Fibroblast of skin of left biceps (primary cell): ENCODE results near the gene IGHMBP2.

Source experiments
- DNase-seq, 2 experiments: peaks; one replicate each; pipeline ENCODE4 v3.0.0-alpha.2; 2013; ENCODE audit warnings: low read depth in 2 of 2

Gene IGHMBP2

DNA sequence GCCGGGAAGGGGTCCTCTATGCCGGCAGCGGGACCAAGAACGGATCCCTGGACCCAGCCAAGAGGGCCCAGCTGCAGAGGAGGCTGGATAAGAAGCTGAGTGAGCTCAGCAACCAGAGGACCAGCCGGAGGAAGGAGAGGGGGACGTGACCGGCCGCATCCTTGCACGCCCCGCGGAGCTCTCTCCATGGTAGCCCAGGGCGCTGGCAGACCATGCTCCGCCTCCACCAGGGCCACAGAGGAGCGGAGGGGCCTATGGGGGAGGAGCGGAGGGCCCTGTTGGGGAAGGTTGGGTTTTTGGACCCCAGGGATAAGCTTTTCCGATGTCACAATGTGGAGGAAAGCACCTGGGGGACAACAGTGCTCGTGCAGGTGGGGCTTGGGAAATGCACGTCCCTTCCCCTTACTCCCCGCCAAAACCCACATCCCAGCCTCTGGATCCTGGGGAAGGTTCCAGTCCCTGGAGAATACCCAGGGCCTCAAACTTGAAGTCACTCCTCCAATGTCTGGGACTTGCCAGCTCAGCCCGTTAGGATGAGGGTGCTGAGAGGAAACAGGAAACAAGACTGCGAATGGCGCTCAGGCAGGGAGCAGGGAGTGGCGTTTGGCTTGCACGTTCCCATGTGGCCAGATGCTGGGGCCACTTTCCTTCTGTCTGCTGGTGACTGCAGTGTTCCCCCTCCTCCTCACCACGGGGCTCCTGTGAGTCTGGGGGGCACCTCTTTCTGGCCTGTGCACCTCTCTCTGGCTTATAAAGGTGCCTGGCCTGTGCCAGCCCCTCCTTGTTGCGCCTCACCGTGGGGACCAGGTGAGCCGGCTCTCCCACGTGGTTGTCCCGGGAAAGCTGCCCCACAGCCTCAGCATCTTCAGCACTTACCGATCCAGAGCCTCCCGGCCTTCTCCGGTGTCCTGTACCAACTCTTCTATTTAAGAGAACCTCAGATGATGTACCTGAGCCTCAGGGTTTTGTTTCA lies 36.2 kb downstream of the IGHMBP2 start:
- DNase-seq: no peak

DNA sequence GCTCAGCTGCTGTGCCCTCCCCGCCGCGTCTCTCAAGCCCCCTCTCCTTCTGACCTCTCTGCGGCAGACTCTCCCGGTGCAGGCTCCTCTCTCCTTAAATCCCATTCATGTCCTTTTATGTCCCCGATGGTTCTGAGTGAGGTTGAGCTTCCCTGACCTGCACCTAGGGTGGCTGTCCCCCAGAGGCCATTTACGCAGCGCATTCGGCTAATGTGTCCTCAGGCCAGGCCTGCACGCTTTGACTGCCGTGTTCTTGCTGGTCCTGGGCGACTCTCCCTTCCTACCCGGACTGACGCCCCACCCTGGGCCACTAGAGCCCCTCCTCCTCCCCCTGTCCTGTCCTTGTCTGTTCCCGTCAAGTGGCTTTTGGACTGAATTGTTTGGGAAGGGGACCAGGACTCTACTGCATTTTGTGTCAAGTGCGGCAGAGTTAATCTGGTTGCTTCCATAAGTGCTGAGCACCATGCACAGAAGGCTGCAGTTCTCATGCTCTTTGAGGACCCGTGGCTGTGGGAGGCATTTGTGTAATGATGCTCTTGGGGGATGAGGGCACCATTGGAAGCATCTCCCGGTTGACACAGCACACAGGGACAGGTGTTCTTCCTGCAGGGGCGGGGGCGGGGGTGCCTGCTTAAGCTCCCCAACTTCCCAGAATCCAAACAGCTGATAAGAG lies 37.1 kb downstream of the IGHMBP2 start:
- no peak for DNase-seq

DNA sequence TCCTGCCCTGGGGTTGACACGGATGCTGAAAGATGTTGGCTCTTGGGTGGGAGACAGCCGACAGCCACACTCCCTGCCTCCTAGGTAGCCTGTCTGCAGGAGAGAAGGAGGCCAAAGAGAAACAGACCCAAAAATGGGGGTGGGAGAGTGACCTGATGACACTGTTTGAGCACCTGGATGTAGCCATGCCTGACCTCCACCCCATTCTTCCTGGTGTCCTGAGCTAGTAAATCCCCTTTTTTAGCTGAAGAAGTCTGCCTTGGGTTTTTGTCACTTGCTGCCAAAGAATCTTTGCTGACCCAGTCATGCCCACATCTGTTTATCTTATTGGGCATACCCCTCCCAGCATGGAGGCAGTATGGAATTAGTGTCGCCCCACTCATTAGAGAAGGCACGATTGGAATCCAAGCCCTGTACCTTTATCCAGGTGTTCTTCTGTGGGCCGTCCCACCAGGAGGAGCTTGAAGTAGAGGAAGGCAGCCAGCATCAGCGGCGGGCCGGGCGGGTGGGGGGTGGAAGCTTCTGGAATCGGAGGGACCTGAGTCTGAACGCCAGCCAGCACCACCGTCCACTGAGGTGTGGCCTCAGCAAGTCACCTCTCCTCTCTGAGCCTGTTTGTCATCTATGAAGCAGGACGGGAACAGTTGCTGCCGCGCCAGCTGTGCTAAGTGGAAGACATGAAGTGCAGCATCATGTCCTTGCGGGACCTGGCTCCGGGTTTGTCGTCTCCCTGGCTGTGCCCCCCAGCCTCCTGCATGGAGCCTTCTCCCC lies 37.8 kb downstream of the IGHMBP2 start:
- no peak for DNase-seq

DNA sequence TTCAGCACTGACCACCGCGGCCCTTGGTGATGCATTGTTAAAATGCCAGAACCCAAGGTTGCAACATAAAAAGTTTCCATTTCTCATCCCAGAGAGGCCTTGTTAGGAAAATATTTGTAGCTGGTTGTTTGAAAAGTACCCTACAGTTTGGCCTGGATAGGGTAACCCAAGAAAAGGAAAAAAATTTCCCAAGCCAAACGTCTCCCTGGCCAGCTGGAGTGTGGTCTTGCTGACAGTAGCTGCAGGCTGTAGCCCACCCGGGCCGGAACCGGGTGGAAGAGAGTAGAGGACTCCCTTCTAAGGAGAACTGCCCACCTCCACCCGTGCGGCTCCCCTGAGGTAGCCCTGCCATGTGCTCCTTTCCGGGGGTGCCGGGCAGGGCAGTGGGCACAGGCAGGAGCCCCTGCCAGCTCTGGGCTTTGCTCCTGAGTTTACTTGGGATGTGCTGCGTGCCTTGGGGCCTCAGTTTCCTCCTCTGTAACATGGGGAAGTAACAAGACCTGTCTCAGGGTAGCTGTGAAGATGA lies 38.5 kb downstream of the IGHMBP2 start:
- no peak for DNase-seq

DNA sequence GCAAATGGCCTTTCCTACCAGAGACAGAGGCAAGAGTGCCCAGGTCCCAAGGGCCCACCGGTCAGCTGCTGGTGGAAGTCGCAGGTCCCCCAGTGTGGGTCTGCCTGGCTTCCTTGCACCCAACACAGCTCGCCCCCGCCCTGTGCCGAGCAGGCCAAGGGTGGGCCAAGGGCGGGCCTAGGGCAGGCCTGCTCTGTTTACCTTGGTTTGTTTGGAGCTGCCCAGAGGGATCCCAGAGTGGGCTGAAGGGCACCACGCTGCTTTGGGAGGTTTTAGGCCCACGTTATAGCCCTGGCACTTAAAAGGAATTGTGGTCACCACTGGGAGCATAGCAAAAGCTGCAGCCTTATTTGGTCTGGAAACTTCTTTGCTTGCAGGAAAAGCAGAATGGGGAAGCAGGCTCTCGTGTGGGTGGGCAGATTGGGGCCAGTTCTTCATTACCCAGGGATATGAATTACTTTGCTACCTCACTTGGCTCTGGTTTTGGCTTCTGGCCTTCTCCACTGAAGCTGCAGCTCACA lies 39.1 kb downstream of the IGHMBP2 start:
- DNase-seq: no peak

DNA sequence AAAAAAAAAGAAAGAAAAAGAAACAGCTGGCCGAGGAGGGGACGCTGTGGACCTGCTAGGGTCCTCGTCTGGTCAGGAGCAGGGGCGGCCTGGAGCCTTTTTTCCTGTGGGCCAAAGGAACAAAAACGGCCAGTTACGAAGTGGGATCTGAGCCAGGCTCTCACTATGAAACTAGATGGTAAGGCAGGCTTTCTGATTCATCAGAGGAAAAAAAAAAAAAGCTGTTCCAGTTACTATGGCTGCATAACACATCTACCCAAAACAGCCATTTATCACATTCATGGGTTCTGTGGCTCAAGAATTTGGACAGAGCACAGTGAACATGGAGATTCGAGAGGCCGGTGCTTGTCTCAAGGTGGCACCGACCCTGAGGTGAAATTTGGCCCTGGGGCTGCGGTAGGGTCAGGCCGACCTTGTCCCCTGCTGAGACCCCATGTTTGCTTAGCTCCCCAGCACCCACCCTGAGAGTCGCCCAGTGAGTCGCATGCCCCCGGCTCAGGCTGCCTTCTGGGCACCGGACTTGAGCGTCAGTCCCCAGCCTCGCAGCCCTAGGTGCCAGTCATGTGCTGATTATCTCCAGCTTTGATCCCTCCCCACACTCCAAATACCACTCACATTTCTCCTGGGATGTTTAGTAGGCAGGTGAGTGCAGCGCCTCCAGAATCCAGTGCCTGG lies 42.9 kb downstream of the IGHMBP2 start:
- DNase-seq: peak; percentile 36

DNA sequence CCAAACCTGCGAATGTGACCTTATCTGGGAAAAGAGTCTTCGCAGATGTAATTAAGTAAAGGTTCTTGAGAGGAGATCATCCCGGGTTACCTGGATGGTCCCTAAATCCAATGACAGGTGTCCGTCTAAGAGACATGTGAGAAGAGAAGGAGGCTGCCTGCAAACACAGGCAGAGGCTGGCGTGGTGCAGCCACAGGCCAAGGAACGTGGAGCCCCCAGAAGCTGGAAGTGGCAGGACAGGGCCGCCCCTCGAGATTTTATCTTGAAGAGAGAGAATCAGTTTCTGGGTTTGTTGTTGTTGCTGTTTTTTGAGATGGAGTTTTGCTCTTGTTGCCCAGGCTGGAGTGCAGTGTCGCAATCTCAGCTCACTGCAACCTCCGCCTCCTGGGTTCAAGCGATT lies 43.5 kb downstream of the IGHMBP2 start:
- DNase-seq: no peak

DNA sequence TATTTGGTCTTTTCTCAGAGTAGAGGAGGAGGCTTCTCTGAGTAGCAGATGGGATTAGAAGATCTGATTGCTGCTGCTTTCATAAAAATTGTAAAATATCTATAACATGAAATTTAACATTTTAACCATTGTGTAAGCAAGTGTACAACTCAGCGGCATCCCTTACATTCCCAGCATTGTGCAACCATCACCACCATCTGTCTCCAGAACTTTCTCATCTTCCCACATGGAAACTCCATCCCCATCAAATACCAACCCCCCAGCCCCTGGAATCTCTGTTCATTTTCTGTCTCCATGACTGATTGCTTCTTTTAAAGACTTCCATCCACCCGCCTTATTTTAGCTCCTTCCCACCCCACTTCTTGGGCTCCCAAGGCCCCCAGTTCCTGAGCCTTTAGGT lies 44.8 kb downstream of the IGHMBP2 start:
- DNase-seq: peak; percentile 39 to 46

DNA sequence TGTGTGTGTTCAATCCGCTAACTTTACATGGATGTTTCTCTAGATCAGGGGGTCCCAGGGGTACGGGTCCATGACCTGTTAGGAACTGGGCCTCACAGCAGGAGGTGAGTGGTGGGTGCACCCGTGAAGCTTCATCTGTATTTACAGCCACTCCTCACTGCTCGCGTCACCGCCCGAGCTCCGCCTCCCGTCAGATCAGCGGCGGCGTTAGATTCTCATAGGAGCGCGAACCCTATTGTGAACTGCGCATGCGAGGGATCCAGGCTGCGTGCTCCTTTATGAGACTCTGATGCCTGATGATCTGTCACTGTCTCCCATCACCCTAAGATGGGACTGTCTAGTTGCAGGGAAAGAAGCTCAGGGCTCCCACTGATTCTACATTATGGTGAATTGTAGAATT lies 45.2 kb downstream of the IGHMBP2 start:
- DNase-seq: no peak

DNA sequence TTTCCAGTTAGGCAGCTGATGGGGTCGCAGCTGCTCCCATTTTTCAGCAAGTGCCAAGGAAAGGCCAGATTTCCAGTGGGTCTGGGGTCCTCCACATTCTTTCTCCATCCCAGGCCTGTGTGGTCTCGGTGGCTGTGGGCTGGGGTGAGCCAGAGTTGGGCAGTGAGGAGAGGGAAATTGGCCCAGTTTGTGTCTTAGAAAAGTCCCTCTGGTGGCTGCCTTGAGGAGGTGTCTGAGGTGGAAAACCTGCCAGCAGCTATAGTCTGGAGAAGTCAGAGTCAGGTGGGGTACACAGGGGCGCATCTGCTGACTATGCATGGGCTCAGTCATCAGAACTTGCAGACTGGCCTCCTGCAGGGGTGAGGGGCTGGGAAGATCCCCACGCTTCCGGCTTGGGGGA lies 46.6 kb downstream of the IGHMBP2 start:
- DNase-seq: no peak

DNA sequence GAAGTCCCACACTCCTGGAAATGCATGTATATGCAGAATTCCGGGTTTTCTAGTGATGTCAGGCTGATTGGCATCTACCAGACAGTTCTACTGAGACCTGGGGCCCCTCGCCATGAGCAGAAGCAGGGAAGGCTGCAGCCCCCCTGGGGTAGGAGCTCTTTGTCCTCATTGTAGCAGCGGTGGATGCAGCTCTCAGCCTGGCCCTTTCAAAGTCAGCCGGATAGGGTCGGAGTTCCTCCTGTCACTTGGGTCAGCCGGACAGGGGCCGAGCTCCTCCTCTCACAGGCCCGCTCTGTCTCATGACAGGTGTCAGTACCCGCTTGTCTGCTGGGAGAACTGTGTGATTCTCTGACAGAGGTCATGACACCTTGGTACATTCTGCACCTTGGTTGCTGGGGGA lies 47.1 kb downstream of the IGHMBP2 start:
- DNase-seq: no peak

DNA sequence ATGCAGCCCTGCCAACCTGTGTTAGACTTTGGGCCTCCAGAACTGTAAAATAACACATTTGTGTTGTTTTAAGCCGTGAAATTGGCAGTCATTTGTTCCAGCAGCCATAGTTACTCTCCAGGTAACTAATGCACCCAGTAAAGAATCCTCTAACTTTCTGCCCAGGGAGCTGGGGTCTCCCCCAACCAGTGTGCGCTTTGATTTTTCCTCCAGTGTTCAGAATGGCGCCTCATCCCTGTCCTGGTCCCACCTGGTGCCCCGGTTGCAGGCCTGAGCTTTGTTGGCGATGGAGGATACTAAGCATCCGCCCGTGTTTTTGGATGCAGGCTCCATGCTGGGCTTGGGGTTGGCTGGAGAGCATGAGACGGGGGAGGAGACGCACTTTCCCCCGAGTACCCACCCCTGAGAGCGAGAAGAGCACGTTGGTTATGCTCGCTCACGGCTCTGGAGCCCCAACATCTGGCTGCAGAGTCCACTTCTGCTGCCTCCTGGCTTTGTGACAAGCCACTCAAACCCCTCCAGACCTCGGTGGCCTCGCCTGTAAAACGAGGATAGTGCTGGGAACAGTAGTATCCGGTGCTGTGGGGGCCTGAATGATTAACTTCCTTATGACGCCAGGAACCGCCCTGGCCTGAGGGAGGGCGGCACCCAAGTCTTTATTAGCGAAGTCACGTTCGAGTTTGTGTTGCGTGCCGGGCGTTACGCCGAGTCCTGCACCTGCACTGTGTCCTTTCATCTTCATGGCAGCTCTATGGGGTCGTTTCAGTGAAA lies 51.3 kb downstream of the IGHMBP2 start:
- no peak for DNase-seq

DNA sequence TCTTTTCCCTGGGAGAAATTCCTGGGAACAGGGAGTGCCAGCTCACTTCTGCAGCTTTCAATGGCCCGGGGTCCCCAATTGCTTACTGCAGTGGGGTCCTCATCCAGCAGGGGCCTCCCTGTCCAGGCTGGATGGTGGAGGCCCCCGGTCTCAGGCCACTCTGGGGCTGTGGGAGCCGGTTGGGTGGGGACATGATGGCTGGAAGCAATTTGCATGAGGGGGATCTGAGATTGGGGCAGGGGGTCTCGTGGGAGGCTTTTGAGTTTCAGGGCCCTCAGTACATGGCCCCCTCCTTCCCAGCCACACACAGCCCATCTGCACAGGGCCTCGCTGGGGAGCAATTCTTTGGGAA lies 51.9 kb downstream of the IGHMBP2 start:
- DNase-seq: no peak

DNA sequence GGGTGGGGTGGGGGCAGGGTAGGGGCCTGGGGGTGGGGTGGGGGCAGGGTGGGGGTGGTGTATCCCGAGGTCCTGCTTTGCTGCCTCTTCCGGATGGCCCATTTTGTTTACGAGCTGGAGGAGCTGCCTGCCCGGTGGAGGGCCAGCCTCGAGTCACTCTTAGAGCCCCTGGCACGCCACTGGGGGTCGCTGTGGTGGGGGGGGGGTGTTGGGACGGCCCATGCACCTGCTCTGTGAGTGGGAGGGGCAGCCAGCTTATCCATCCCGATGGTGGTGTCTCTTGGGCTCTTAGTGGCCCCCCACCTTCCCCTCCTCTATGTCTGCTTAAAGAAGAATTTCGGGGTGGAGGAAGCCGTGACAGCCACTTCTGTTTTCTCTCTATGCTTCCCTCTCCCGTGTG lies 52.5 kb downstream of the IGHMBP2 start:
- no peak for DNase-seq

DNA sequence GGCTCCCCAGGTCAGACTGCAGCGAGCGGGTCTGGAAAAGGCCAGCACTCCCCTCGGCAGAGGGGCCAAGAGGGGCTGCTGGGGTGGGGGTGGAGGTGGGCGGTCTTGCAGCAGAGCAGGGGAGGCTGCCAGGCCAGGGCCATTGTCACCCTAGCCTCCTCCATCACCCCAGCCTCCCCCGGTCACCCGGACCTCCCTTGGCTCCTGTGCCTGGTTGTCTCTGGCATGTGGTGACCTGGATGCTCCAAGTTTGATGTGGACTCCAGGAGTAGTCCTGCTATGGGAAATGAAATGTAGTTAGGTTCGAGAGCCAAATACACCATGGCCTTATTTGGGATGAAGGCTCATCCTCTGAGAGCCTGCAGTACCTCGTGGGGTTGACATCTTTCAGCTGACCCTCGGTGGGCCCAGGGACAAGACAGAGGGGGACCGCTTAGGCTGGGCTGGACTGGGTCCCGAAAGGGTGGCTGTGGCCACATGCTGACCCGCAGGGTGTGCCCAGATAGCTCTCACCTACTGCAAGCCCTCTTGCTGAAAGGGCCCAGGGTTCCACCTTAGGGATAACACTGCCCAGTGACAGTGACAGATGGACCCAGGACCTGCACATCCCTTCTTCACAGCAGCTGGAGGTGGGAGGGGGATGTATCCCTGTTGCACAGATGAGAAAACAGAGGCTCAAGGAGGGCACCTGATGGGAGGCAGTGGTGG lies 53.0 kb downstream of the IGHMBP2 start:
- DNase-seq: no peak

DNA sequence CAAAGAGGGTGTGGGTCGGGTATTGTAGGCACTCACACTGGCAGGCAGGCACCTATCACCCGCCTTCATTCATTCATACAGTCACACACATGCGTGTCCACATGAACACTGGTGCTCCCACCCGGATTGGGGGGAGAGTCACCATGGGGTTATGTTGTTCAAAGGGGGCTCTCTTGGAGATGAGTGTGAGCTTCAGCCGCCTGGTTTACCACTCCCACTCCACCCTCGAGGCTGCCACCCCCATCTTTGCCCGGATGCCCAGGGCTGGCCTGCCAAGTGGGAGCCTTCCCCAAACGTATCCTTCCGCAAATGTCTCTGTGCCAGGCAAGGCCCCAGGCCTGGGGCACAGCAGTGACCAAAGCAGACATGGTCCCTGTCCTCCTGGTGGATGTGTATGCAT lies 54.5 kb downstream of the IGHMBP2 start:
- no peak for DNase-seq

DNA sequence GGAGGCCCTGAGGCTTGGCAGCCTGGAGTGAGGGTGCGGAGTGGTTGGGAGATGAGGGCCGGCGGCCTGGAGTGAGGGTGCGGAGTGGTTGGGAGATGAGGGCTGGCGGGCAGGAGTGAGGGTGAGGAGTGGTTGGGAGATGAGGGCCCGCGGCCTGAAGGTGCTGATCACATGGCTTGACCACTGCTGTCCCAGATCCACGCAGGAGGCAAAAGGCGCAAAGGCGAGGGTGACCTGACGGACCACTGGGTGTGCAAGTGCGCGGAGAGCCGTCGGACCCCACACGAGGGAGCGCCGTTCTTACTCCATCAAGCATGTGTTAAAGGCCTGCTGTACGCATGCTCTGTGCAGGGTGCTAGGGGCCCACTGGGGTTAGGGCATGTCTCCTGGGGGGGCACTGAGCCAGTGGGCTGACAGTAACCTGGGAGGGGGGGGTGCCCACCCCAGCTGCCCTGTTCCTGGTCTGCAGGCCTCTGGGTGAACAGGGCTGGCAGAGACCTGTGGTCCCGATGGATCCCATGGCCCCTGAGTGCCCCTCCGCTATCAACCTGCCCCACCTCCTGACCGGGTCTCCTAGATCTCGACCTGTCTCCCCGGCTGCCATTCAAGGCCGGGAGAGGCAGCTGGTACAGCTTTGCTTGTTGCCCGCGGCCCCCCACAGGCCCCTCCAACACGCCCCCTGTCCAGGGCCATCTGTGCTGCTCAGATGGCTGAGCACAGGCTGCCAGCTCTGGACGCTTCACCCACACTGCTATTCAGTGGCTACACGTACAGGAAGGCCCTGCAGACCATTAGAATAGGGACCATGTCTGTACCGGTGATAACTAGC lies 56.0 kb downstream of the IGHMBP2 start:
- no peak for DNase-seq

DNA sequence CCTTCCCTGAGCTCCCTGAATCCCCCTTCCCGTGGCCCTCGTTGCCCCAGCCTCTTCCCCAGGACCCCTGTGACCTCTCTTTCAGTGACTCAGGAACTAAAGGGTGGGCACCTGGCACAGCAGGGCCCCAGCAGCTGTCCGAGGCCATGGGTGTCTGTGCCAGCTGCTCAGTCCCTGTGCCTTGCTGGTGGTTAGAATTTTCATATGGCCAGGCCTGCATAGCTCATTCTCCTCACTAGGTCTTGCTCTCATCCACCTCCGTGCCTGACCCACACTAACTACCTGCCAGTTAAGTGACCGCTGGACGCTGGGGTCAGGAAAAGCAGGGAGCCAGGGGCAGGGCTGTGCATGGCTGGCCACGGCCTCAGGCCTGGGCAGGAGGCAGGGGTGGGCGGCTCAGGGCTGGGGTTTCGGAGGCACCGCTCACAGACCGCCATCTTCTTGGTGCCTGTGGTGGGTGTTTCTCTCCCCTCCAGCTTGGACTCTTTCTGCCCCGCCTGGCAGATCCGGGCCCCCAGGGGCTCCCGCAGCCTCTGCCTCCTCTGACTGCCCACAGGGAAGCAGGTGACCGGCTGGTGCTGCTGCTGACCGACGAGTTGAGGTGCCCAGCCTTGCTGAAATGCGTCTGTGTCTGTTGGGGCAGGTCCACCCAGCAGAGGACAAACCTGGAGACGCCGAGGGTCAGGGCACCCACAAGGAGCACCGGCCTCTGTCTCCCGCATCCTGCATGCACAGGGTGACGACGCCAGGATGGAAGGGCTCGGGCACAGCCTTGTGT lies 56.8 kb downstream of the IGHMBP2 start:
- no peak for DNase-seq
